SIG-M5 (cell line): ENCODE data around the gene TBR1.

Source experiments
- DNase-seq: peaks from one replicate; lab custom pipeline; 2025; lab: John Stamatoyannopoulos, UW

Gene TBR1

DNA sequence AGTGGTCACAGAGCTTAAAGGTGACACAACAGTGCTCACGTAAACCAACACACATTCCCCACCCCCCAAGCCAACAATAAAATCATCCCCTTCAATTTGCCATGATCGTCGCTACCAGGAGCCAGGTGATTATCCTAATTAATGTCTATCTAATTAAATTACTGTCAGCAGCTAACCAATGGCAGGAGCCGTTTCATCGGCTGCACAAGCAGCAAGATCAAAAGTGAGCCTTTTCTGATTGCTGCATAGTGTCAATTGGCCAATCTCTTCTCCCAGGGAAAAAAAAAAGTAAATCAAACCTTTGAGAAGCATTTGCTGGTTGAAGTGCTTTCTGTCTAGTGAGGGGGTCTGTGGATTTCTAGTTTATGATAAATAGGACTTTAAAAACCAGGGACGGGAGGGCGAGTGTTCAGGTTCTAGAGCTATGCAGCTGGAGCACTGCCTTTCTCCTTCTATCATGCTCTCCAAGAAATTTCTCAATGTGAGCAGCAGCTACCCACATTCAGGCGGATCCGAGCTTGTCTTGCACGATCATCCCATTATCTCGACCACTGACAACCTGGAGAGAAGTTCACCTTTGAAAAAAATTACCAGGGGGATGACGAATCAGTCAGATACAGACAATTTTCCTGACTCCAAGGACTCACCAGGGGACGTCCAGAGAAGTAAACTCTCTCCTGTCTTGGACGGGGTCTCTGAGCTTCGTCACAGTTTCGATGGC lies at the start of gene TBR1:
Gene TBR1 (plus strand): TSS at position 311 of the 721 bp plus-strand sequence. CDS start 114 bp downstream, at position 425.
- DNase-seq = no peak

- DNase-seq = no peak
Observed at GRCh38 chr2:161367675-161368074, 48.4 kb upstream of the TBR1 start.

DNA sequence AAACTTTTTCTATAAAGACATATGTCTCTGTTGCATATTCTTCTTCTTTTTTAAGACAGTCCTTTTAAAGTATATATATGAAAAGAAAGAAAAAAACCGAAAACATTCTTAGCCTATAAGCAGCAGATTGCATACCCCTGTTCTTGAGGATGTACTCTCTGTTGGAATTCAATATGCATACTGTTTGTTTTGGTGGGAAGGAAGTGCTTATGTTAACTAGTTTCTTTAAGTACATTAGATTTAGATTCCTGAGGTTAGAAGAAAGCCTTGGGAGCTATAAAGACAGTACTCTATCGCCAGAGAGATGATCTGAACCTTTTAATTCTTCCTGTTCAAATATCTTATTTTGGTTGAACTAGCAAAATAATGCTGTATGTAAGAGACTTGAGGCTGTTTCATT lies 46.8 kb upstream of the TBR1 start:
- no peak for DNase-seq

DNA sequence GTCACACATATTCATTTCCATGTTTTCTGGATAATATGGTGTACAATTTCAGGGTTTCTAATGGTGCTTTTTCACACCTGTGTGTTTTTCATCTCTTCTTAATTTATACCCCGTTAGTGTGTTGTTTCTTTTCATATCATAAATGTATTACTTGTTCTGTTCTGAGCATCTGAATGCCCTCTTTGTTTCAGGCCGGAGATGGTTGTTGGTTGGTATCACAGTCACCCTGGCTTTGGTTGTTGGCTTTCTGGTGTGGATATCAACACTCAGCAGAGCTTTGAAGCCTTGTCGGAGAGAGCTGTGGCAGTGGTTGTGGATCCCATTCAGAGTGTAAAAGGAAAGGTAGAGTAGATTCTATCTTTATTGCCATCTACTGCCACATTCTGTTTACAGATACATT lies 45.1 kb upstream of the TBR1 start:
- no peak for DNase-seq

GRCh38 chr2:161371869-161372268 lies 44.2 kb upstream of the TBR1 start:
- no peak for DNase-seq

DNA sequence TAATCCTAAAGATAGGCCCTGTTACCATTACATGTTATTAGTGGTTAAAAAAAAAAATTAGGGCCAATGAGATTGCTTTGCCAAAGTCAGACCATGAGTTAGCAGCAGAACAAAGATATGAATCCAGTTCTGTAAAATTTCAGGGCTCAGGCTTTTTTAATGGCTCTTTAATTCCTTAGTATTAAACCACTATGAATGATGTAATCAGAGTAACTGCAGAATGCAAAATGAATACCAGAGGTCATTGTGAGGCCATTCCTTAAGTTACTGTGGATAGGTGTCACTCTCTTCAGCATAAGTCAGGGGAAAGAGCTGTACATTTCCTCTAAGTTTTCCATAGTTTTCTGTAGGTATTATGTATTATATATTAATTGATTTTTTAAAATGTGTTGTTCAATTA lies 42.2 kb upstream of the TBR1 start:
- no peak for DNase-seq

DNA sequence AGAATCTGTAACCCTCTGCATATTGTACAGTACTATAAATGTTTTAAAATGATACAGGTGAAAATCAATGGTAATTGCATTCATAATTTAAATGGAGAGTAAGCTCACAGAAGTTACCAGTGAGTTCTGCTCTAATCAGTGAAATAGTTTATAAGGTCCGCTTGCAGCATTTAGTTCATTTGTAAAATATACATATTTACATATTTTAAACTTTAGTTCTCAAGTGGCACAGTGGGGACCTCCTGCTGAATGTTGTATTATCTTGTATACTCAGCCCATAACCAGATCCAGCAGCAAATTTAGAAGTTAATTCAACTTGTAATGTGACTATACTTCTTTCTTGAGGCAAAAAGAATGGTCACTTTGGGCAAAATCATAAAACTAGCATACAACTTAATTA lies 41.7 kb upstream of the TBR1 start:
- DNase-seq = no peak

DNA sequence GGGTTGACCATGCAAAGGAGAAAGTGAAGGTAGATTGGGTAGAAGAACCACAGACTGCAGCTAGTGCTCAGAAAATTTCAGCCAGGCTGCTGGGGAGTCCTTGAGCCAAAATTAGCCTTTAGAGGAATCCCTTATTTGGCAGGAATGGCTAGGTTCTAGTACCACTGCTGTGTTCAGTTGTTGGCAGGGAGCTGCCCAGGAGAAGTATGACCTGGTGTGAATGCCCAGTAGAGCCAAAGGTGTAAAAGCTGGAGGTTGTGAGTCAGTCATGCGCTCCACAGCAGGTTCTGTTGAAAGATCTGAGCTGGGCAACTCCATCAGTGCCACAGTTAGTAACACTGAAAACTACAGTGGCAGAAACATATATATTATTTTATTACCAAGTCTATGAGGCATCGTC lies 36.4 kb upstream of the TBR1 start:
- DNase-seq = no peak

DNA sequence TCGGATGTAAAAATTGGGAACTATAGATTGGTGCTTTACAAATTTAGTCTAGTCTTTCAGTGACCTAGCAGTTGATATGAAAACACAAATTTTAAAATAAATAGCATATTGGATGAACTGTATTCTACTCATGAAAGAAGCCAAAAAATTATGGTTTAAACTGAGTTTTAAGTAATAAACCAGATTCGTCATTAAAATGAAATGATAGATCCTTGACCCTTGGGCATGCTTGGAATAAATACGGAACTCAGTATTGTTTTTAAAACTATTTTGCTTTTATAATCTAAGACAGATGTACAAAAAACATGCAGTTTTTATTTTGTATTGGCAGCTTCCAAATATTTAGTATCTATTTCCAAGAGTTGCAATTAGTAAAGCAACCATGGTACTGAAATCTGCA lies 34.6 kb upstream of the TBR1 start:
- no peak for DNase-seq

DNA sequence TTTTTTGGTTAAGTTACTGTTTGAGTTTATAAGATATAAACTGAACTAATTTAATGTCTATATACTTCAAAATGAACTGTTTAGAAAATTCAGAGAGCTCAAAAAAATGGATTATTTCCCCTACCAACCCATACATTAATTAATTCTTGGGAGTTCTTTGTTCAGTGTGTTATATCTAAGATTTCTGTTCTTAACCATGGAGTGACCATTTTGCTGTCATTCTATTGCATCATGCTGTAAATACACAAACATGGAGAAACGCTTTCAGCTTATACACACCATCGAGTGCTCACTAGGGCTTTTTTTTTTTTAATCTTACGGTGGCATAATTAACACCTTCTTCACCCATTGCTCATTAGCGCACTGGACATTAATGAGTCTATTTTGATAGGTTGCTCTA lies 33.4 kb upstream of the TBR1 start:
- DNase-seq = no peak

DNA sequence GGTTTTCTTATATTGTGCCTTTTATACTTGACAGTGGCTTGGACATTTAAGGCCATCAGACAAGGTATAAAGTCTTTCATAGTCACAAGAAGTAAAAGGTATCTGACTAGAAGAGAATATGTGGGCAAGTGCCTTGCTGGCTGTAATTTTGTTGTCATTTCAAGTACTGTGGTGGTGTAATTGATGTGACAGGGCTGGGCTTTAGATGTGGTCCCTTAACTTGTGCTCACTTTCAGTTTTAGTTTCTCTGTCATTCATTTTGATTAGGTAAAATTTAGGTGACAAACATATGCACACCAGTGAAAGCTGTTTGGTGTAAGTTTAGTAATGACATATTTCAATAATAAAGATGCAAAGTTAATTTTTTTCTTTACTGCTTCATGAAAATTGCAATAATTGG lies 31.2 kb upstream of the TBR1 start:
- no peak for DNase-seq

DNA sequence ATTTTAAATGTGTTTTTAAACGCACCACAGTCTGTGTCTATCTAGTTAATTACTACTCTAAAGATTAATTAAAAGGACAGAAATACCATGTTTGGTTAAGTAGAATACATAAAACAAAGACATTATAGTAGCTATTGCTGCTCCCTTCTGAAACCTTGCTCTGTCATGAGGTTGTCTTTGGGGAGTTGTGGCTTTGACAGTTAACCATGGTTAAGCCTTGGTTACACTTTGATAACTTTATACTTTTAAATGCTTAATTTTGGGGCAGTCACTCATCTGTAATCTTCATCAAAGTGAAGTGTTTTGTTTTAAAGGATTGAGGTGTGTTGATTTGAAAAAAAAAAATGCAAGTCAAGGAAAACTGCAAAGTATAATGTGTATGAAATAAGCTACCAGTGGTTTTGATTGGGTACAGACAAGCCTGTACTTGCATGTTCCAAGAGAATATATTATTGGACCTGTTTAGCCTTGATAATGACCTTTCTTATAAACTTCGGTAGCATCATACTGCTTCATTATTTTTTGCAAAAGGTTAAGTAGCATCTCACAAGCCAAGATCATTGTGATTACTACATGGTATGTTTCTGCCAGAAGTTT lies 29.8 kb upstream of the TBR1 start:
- DNase-seq = no peak

- DNase-seq = no peak
Observed at GRCh38 chr2:161388146-161388779, 27.8 kb upstream of the TBR1 start.

DNA sequence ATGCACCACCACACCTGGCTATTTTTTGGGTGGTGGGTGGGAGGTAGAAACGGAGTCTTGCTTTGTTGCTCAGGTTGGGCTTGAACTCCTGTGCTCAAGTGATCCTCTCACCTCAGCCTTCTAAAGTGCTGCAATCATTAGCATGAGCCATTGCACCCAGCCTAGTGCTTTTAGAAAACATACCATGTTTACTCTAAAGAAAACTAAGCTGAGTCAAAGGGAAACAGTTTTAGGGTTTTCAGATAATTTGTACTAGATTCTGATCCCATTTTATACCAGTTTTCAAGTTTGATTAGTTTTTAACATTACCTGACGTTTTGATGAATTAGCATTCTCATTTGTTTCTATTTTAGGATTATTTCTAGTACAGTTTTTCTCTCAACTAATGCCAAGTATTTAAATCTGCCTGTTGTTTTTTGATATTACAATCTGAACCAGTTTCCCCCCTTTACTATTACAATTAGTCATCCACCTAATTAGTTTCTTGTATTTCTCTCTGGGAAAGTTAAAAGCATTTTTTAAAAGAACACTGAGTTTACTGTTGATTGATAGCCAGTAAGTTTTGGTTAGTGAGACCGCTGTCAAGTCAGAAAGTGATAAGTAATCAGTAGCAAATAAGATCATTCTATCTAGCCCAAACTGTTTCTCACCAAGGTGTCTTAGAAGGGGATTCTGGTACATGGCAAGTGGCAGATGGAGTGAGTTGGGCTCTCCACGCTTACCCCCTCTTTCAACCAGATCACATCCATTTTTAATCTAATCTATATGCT lies 24.2 kb upstream of the TBR1 start:
- DNase-seq = no peak

- no peak for DNase-seq
Observed at GRCh38 chr2:161400076-161400475, 16.0 kb upstream of the TBR1 start.

GRCh38 chr2:161402297-161402696 lies 13.8 kb upstream of the TBR1 start:
- DNase-seq = no peak

- DNase-seq = no peak
Observed at GRCh38 chr2:161406316-161406715, 9.8 kb upstream of the TBR1 start.

GRCh38 chr2:161407597-161407996 lies 8.5 kb upstream of the TBR1 start:
- no peak for DNase-seq

DNA sequence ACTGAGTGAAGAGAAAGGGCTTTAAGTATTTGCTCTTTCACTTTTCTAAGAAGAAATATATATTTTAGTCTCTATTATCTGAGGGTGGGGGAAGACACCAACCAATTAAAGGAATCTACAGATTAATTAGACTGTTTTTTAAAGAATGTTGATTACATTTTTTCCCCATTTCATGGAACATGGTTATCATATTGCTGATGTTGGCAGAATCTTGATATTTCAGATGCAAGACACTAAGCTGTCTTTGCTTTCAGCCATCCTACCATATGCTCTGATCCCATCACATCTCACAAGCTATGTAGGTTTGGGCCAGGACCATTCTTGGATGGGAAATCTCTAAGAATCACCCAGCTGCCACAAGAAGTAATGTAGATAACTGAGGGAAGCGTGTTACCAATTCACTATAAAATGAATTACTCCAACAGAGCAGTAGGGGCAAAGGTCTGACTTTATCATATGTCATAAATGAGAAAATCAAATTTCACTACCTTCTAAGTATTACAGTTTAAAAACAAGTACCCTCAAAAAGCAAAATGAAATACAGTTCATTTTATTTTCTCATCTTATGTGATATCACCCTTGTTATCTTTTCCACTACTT lies 6.7 kb upstream of the TBR1 start:
- DNase-seq = no peak

GRCh38 chr2:161412346-161412745 lies 3.8 kb upstream of the TBR1 start:
- no peak for DNase-seq

- no peak for DNase-seq
Observed at GRCh38 chr2:161414042-161415033, 1.8 kb upstream of the TBR1 start.
